DMS53 (cell line): ENCODE measurements around the gene ARSG.

ENCODE experiments used
- DNase-seq: peaks from one replicate; lab custom pipeline; 2025; lab: John Stamatoyannopoulos, UW

Gene ARSG

DNA sequence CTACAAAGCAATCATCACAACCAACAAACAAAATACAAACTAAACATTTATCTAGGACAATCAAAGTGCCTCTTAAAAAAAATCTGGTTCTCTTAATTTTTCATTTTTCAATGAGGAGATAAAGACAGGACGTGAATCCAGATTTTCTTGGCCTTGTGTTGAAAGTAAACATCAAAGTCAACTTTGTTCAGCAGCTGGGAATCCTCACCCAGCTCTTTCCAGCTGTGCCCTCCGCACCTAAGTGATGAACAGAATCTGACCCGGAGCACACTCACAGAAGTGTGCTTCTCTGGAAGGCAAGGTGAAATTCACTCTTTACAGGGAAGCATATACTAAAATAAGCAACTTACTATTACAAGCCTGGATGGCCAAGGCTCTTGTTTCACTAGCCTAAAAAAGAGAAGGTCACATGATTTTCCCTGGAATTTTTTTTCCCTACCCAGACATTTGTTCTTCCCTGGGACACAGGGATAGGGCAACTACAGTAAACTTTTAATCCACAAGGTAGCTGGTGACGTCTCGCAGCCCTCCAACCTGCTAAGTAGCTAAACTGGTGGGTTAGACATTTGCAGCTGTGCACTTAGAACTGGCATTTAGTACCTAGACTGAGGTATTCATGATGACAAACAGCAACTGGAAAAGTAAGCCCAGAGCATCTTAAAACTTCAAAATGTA lies 162.8 kb downstream of the ARSG start:
- no peak for DNase-seq

- no peak for DNase-seq
These were observed 164.6 kb downstream of the ARSG start for GRCh38 chr17:68455901-68456338.

GRCh38 chr17:68456339-68457167 lies 165.3 kb downstream of the ARSG start:
- peak; percentile 86 for DNase-seq

DNA sequence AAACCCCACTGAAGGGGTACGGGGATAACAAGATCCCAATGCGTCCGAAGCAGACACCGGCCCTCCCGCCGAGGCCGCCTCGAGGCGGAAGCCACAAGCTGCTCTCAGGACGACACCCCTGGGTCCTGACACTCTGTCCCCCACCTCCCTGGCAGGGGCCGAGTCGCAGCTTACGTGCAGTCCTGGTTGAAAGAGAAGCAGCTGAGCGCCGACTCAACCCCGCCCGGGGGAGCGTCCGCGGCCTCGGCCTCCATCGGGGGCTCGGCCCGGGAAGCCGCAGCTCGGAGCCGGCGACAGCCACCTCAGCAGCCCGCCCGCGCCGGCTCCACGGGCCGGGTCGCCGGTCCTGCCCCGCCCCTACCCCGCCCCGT lies 165.9 kb downstream of the ARSG start, which contains the start of gene WIPI1:
Gene WIPI1, minus strand, starts transcription at position 329 of the 371 bp plus-strand sequence. Its CDS starts 75 bp downstream, at position 254.
- DNase-seq, result peak; percentile 88

- peak; percentile 99 for DNase-seq
These were observed 166.4 kb downstream of the ARSG start for GRCh38 chr17:68457539-68458259.

GRCh38 chr17:68458260-68459036 lies 167.2 kb downstream of the ARSG start:
- no peak for DNase-seq

DNA sequence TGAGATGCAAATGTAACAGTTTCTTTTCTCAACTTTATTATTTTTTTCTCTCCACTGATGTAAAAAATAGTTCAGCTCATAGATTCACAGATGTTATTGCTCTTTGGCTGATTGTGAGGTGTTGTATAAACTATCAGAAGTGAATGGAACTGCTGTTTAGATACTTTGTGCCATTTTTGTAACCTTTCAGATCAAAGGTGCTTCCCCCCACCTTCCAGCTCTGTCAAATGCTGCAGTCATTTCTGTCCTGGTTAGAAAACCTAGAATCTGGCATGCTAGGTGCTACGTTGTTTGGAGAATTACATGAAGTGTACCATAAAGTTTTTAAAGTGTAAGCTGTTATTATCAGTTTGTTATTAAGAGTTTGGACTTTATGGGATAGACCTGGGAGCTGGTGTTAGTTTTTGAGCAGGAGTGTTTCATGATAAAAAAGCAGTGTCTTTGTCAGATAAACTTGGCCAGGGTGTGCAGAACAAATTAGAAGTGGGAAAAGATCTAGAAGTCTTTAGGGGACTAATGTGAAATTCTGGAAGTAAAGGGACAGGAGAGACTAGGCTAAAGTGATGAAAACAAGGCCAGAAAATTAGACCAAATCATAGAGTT lies 167.8 kb downstream of the ARSG start:
- no peak for DNase-seq

DNA sequence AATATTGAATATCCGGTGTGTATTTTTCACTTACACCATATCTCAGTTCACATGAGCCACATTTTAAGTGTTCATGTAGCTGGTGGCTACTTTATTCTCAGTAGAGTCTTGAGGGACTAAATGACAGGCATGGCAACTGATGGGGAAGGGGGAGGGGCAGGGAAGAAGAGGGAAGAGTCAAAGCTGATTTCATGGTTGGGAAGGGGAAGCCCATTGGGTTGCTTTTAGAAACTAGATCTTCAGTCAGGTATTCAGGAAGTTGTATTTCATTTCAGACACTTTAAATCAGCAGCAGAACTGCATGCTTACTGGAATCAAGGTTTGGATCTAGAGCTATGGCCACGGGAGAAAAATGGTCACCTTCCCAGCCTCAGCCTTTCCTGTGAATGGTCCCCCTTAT lies 168.9 kb downstream of the ARSG start:
- no peak for DNase-seq

DNA sequence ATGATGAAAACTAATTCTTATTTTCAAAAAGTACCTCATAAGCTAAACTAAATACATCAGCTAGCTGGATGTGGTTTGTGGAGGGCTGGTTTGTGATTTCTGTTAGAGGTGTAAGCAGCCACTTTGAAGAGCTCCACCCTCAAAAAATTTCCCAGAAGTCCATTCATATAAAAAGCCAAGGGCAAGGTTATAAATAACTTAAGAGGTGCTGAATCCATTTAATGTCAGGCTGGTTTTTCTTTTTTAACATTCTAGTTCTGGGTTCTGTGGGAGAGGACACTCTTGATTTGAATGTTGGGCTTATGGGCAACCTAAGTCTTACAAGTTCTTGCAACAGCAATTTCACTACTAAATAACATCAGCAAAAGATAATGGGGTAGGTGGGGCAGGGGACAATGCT lies 169.4 kb downstream of the ARSG start:
- no peak for DNase-seq

- DNase-seq, result no peak
These were observed 169.8 kb downstream of the ARSG start for GRCh38 chr17:68461122-68461539.

GRCh38 chr17:68461589-68461988 lies 170.3 kb downstream of the ARSG start:
- peak; percentile 26 for DNase-seq

DNA sequence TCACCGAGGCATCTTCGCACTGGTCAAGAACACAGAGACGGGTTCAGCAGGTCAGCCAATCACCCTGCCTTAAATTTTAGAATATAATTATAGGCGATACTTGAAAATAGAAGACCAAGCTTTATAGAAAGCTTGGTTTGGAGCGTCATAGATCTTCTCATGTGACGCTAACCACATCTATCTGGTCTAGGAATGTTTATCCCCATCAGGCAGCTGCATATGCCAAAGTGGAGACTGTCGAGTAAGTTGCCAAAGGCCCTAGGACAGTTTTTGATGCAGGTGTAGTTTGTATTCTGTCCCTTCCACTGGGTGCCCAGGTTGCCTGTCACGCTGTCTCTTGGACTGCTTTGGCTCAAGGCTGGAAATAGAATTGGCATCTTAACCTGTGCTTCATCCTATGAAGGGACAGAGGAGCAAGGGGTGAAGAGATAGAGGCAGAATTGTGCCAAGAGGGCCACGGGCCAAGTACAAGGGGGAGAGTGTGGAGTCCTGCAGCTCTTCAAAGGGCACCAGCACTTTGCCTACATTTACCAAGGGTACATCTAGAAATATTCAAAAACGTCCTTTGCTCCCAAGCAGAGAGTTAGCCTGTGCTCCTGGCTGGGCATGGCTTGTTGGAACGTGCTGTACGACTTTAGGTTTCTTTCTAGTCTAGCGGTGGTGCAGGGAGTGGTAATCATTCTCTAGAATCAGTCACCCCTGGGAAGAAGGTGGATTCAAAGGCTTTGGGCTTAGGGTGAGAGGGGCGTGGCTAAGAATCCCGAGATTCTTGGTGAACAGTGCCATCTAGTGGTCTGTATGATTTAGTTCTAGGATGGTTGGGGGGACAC lies 171.3 kb downstream of the ARSG start:
- peak; percentile 92 for DNase-seq

DNA sequence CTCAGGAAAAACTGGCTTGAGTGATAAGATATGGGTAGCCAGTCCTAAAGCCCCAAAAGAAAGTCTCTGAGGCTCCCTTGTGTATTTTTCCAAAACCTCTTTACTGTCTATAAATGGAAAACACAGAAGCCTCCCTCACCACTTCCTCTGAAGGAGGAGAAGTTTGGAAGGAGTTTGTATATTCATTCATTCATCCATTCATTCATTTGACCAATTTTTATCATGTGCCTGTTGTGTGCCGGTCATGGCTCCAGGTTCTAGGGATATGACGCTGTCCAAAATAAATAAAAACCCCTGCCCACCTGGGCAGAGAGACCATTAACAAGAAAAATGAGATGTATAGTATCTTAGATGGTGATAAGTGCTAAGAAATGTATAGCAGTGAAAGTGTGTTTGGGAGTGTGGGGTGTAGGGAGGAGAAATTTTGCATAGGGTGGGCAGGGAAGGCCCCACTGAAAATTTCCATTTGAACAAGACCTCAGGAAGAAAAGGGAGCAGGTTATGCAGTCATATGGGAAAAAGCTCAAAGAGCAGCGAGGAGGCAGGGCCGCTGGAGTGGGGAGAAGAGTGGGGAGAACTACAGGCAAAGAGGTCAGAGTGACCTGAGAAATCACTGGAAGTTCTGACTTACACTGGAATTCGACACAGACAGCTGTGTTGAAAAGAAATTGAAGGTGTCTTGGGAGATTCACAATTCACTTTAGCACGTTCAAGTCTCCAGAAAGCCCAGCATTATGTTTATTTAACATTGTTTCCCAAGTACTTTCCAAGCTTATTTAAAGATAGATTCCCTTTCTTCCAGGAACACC lies 172.1 kb downstream of the ARSG start:
- no peak for DNase-seq

DNA sequence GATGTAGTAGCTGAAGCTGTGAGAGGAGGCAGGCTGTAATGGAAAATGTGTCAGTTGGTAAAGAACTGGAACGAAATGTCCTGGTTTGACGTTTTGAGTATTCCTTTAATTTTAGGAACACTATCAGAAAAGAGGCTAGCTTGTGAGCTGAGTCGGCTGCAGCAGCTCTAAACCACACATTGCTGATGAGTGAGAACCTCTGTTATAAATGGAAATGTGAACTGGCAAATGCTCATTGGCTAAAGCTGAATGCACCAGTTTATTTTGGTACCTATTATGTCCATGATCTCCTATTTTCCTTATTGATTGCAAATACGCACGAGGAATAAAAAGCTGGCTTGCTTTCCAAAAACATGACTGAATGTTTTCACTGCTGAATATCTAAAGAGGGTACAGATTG lies 177.0 kb downstream of the ARSG start:
- DNase-seq, result no peak

DNA sequence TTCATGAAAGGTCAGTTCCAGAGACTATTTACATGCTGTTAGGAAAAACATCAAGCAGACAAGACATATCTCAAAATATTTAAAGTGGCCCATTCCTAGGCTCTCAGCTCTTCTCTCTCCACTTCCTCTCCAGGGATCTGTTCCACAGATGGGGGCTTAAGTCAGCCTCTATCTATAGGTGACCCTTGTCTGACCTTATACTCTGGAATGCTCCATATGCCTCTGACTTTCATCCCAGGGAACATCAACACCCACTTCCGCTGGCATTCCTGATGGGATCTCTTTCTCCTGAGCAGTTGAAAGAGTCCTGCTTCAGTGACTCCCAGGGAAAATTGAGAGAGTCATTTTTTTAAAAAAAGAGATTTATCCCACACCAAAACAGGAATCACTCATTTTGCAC lies 177.5 kb downstream of the ARSG start:
- DNase-seq, result no peak
